Stomach (tissue), 9 donors: ENCODE measurements around the gene LRGUK. TPM values are rescaled to one million over a fixed set of nuclear protein-coding genes. Genes with fewer than 3 reads are reported as not detected.

Experiments used
- DNase-seq, 2 donors: peaks; one replicate each; pipeline versions ENCODE4 v3.0.0 to v3.0.0-alpha.2; 2013 to 2019
- H3K27ac ChIP-seq, 5 donors: fragments of 200-600 bp in 4 of 5; sonication (generic) in 4 of 5; one replicate each; pipeline ENCODE4 v1.5.1; 2013 to 2019; ENCODE audit warnings: mild to moderate bottlenecking in 1 of 5, moderate library complexity in 1 of 5
- H3K27me3 ChIP-seq, 3 donors: fragments of 200-600 bp; sonication (generic); one replicate each; pipeline ENCODE4 v1.5.1; 2017 to 2019; ENCODE audit warnings: mixed run types in 1 of 3
- H3K36me3 ChIP-seq, 4 donors: fragments of 200-600 bp; sonication (generic); 1 replicate in 3 of 4; 2 replicates in 1 of 4; pipeline ENCODE4 v1.5.1; 2016 to 2019
- H3K4me1 ChIP-seq, 4 donors: fragments of 200-600 bp; sonication (generic); one replicate each; pipeline ENCODE4 v1.5.1; 2016 to 2019
- H3K4me3 ChIP-seq, 4 donors: fragments of 200-600 bp; sonication (generic) in 3 of 4; one replicate each; pipeline ENCODE4 v1.5.1; 2016 to 2019; ENCODE audit warnings: mild to moderate bottlenecking in 1 of 4
- H3K9me3 ChIP-seq, 4 donors: fragments of 200-600 bp; sonication (generic); one replicate each; pipeline ENCODE4 v1.5.1; 2016 to 2019
- EP300 ChIP-seq: sonication (generic); formaldehyde crosslinking; IDR thresholded peaks from one replicate; pipeline ENCODE4 v1.6.1; 2017; ENCODE audit warnings: antibody characterized with exemption
- POLR2A ChIP-seq, 4 donors: fragments of 450-650 bp; IDR thresholded peaks; one replicate each; pipeline ENCODE4 v1.6.1; 2016; ENCODE audit warnings: antibody characterized with exemption in 4 of 4, control low read depth in 2 of 4, mild to moderate bottlenecking in 1 of 4, moderate library complexity in 1 of 4
- POLR2AphosphoS5 ChIP-seq, 3 donors: sonication (generic); formaldehyde crosslinking; IDR thresholded peaks; one replicate each; pipeline ENCODE4 v1.6.1; 2016; ENCODE audit warnings: antibody characterized with exemption in 3 of 3
- WGBS, 5 donors: extraction: QIAGEN DNeasy Blood & Tissue Kit in 3 of 5; methylation state at CpG; one replicate each; pipeline versions ENCODE4 v1.1.5 to v1.1.7; 2013 to 2018; 5-methylcytosine and 5-hydroxymethylcytosine counted together
- intact Hi-C: fragments of 100-400 bp; cut with DNase I; formaldehyde crosslinking; loops from one replicate; pipeline ENCODE4 v1.15.1; 2023; ENCODE audit warnings: low total_unique reads
- polyA plus RNA-seq, 3 donors: library from polyadenylated mRNA; stranded (reverse); fragments of 200-250 nt; gene quantifications; one replicate each; pipeline ENCODE4 v1.2.3, GENCODE V29; 2013
- total RNA-seq, 5 donors: library from RNA; depleted of rRNA; stranded (reverse); fragments of >200 nt; gene quantifications; one replicate each; pipeline versions ENCODE4 v1.1.0 to v1.2.3, GENCODE V29; 2014 to 2016
- TF ChIP-seq, protein P1 (sequence below), 7 experiments: fragments of 450-650 bp in 4 of 7; fragments of 200-600 bp in 3 of 7; sonication (generic) in 3 of 7; IDR thresholded peaks; one replicate each; pipeline ENCODE4 v1.5.1; 2016 to 2019; ENCODE audit warnings: antibody characterized with exemption in 7 of 7, control low read depth in 2 of 7, mild to moderate bottlenecking in 1 of 7
- donor health status: healthy with polysubstance abuse.
- donor health status: Bipolar disorder and iron deficiency.
- donor health status: healthy.

LRGUK gene
- total and polyA plus RNA-seq, 8 donors = 0.10 to 4.1 (median 1.5) TPM; not detected in 3

DNA sequence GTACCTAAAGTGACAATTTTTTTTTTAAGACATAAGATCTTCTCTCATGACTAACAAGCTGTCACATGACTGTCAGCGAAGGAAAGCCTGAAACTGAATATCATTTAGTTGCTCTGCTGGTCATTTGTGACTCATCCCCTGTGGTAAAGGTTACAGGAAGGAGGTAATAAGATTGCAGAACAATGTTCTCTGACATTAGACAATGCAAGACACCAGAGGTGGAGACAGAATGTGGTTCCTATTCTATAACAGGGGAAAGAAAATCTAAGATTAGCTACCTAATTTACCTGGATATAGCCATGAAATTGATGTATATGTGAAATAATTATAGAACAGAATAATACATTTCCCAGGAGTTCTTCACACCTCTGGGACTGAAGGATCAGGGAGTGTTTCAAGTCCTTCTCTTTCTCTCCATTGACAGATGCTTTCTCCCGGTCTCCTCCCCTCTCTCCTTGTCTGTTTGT, 47.7 kb downstream of the LRGUK start:
- H3K27me3 ChIP-seq = no peaks in the 10 kb centered on the region
- H3K27ac ChIP-seq = peak overlapping the region in 1 of 5 donors; percentile 22
- H3K4me1 ChIP-seq = peaks cover 0 to 6% (median 0%) of the 10 kb centered on the region in 4 donors
- intact Hi-C loops = no loop called here
- DNase-seq = peak in 1 of 2 donors; percentile 19
- WGBS, 5 donors = 30 to 73% (median 61%) methylated on average over 2 of the region's 2 CpGs
- H3K4me3 ChIP-seq = no peak overlapping the region
- no peaks in the 10 kb centered on the region for H3K36me3 ChIP-seq
- TF ChIP-seq EP300 (no peak), POLR2AphosphoS5 (IDR thresholded peaks at IDR 0.05) (peak in 1 of 3 donors; percentile 32), POLR2A (IDR thresholded peaks at IDR 0.05) (no peak)
- TF ChIP-seq, protein P1, sequence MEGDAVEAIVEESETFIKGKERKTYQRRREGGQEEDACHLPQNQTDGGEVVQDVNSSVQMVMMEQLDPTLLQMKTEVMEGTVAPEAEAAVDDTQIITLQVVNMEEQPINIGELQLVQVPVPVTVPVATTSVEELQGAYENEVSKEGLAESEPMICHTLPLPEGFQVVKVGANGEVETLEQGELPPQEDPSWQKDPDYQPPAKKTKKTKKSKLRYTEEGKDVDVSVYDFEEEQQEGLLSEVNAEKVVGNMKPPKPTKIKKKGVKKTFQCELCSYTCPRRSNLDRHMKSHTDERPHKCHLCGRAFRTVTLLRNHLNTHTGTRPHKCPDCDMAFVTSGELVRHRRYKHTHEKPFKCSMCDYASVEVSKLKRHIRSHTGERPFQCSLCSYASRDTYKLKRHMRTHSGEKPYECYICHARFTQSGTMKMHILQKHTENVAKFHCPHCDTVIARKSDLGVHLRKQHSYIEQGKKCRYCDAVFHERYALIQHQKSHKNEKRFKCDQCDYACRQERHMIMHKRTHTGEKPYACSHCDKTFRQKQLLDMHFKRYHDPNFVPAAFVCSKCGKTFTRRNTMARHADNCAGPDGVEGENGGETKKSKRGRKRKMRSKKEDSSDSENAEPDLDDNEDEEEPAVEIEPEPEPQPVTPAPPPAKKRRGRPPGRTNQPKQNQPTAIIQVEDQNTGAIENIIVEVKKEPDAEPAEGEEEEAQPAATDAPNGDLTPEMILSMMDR (IDR thresholded peaks at IDR 0.05) = no peak
- H3K9me3 ChIP-seq = no peaks in the 10 kb centered on the region

DNA sequence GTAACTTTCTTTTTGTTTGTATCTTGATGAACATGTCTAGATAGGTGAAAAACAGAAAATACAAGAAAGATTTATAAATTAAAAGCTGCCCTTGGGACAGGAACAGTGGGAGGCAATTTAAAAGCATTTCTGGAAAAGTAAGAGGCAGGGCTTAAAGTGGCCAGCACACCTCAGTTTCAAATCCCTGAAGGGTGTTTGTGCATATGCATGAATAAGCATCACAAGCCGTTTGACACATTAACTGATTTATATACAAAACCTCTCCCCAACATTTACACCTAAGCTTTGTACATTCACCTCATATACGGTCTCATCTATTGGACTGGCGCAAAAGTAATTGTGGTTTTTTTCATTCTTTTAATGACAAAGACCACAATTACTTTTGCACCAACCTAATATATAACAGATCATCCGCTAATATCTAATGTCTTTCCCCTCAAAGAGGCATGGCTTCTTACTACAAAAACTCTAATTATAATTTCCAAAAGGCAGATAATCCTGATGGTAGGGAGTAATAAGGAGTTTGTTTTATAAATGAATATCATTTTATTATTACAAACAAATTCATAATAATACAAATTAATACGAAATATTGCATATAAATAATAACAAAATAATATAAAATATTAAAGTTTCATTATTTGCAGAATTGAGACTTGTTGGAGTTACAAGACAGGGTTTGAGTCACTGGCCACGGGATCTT, 48.3 kb downstream of the LRGUK start:
- no peaks in the 10 kb centered on the region for H3K9me3 ChIP-seq
- H3K4me1 ChIP-seq = peaks cover 0 to 6% (median 0%) of the 10 kb centered on the region in 4 donors
- intact Hi-C loops = no loop called here
- peak overlapping the region in 1 of 5 donors; percentile 22 for H3K27ac ChIP-seq
- no peaks in the 10 kb centered on the region for H3K36me3 ChIP-seq
- no peak overlapping the region for H3K4me3 ChIP-seq
- H3K27me3 ChIP-seq = no peaks in the 10 kb centered on the region
- WGBS, 5 donors = 86 to 92% (median 90%) methylated on average over 6 of the region's 6 CpGs
- no peak for TF ChIP-seq POLR2AphosphoS5 (IDR thresholded peaks at IDR 0.05)
- no peak for TF ChIP-seq EP300
- TF ChIP-seq, protein P1 (IDR thresholded peaks at IDR 0.05) = no peak
- TF ChIP-seq POLR2A (IDR thresholded peaks at IDR 0.05) = no peak
- no peak for DNase-seq

DNA sequence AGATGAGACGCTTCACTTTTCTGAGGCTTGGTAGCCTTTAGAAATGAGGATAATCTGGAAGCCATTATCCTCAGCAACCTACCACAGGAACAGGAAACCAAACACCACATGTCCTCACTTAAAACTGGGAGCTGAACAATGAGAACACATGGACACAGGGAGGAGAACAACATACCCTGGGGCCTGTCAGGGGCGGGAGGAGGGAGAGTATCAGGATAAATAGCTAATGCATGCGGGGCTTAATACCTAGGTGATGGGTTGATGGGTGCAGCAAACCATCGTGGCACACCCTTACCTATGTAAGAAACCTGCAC, 48.9 kb downstream of the LRGUK start:
- TF ChIP-seq, protein P1 (IDR thresholded peaks at IDR 0.05) = no peak
- no peak for TF ChIP-seq POLR2AphosphoS5 (IDR thresholded peaks at IDR 0.05)
- no peak for TF ChIP-seq POLR2A (IDR thresholded peaks at IDR 0.05)
- no peak for TF ChIP-seq EP300
- no peaks in the 10 kb centered on the region for H3K36me3 ChIP-seq
- 90 to 99% (median 94%) methylated on average over 4 of the region's 4 CpGs for WGBS, 5 donors
- H3K27ac ChIP-seq = no peak overlapping the region
- H3K4me3 ChIP-seq = no peak overlapping the region
- no peak for DNase-seq
- H3K27me3 ChIP-seq = no peaks in the 10 kb centered on the region
- intact Hi-C loops = no loop called here
- no peaks in the 10 kb centered on the region for H3K9me3 ChIP-seq
- peaks cover 0 to 6% (median 0%) of the 10 kb centered on the region in 4 donors for H3K4me1 ChIP-seq

DNA sequence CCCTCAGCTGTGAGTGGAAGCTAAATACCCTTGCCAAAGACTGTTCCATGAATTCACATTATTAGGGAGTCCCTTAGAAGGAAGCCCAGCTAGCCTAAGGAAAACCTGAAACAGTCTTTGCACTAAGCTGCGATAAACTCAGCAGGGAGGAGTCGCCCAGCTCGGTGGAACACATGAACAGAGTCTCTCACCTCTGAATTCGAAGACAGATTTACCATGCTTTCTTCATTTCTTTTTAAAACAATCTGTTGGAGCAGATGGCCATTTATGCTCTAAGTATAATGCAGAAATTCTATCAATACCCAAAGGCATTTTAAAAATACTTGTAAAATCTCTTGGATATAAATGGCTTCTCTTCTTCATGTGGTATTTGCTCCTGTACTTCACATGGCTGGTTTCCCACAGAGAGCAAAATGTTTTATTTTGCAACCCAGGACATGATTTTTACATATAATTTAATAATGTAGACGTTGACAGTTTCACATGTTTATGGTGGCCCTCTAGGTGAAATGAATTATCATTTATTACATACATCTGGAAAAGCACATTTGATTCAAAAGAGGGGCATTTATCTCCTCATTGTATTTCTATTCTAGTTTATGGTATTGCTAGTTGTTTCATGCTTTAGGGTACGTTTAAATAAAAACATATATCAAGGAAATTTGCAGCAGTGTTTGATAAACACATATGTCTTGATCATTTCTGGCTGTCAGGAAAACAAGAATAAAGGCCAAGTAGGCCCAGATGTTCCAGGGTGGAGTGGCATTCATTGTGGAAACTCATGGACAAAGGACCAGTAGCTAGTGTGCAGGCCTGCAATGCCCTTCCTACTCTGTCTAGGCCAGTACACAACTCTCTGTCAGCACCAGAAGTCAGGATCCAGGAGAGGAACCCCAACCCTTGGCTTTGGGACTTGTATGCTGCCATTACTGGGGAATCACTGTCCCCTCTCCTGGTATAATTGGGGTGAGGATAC, 52.2 kb downstream of the LRGUK start:
- TF ChIP-seq POLR2A (IDR thresholded peaks at IDR 0.05) (no peak), POLR2AphosphoS5 (IDR thresholded peaks at IDR 0.05) (no peak), EP300 (no peak)
- TF ChIP-seq, protein P1 (IDR thresholded peaks at IDR 0.05) = no peak
- Histone ChIP-seq H3K9me3 (no peaks in the 10 kb centered on the region), H3K27ac (no peak overlapping the region), H3K27me3 (no peaks in the 10 kb centered on the region), H3K4me1 (peaks cover 0 to 6% (median 0%) of the 10 kb centered on the region in 4 donors), H3K36me3 (no peaks in the 10 kb centered on the region), H3K4me3 (no peak overlapping the region)
- DNase-seq = no peak
- WGBS, 5 donors = 84 to 91% (median 87%) methylated on average over 6 of the region's 6 CpGs
- intact Hi-C loops = no loop called here
